K562 (cell line): ENCODE results near the gene LASP1NB.

Source experiments
- ATAC-seq: fragments of 200-7000 bp; cut with Tn5 transposase; 3 replicates; pipeline ENCODE4 v1.9.1; 2020; ENCODE audit warnings: moderate library complexity
- BruUV-seq: library from RNA; stranded (reverse); fragments of 400-500 nt; replicated peaks from 2 replicates; lab custom pipeline; 2021; lab: Mats Ljungman, UMichigan
- CTCF ChIA-PET: fragments of 300-600 bp; formaldehyde crosslinking; extraction: SDS; loops from one replicate; lab custom pipeline; 2021; ENCODE audit warnings: low intra/inter-chr PET ratio; lab: Yijun Ruan, JAX
- POLR2A ChIA-PET: fragments of 300-600, 350-650 bp; sonication (Branson Sonifier 250); formaldehyde crosslinking; extraction: SDS; loops from one replicate; lab custom pipeline; 2021; ENCODE audit warnings: antibody characterized with exemption, inconsistent platforms; lab: Yijun Ruan, JAX
- DNase-seq, 4 experiments: peaks; one replicate each; pipeline versions ENCODE4 v3.0.0 to v3.0.0-alpha.2; 2011 to 2018; ENCODE audit warnings: low spot score in 3 of 4, mixed read lengths in 3 of 4; ENCODE audit errors: extremely low read depth in 1 of 4
- FAIRE-seq: peaks from 2 replicates; lab custom pipeline; 2011; peaks lifted over from hg19 to GRCh38; lab: Jason Lieb, UNC
- H2AFZ ChIP-seq: 2 replicates; pipeline ENCODE4 v1.6.0; 2011; ENCODE audit warnings: low read depth, low read length, control low read depth, inconsistent platforms
- H3K27ac ChIP-seq: fragments of 200-600 bp; 3 replicates; pipeline ENCODE4 v1.8.0; 2011; ENCODE audit warnings: low read depth, mild to moderate bottlenecking, control low read depth, inconsistent platforms, low read length, moderate library complexity, mixed read lengths; ENCODE audit errors: extremely low read depth
- H3K27me3 ChIP-seq, 2 experiments: fragments of 300-600 bp in 1 of 2; 2 replicates in 1 of 2; 3 replicates in 1 of 2; pipeline versions ENCODE4 v1.6.0 to v1.8.0; 2011; ENCODE audit warnings: inconsistent platforms in 2 of 2, low read length in 2 of 2, mild to moderate bottlenecking in 1 of 2, mixed read lengths in 1 of 2, moderate library complexity in 1 of 2; ENCODE audit not compliant: control insufficient read depth in 2 of 2, insufficient read depth in 2 of 2
- H3K36me3 ChIP-seq: fragments of 300-600 bp; 3 replicates; pipeline ENCODE4 v1.8.0; 2011; ENCODE audit warnings: mild to moderate bottlenecking, low read length, inconsistent platforms; ENCODE audit not compliant: control insufficient read depth, insufficient read depth
- H3K4me1 ChIP-seq, 2 experiments: fragments of 200-600 bp in 1 of 2; replicated peaks in 1 of 2; 2 replicates in 1 of 2; 3 replicates in 1 of 2; pipeline versions ENCODE4 v1.5.1 to v1.8.0; 2011; ENCODE audit warnings: inconsistent platforms in 2 of 2, low read length in 2 of 2, mild to moderate bottlenecking in 1 of 2, mixed read lengths in 1 of 2, moderate library complexity in 1 of 2; ENCODE audit not compliant: control insufficient read depth in 2 of 2, insufficient read depth in 2 of 2
- H3K4me2 ChIP-seq: 2 replicates; pipeline ENCODE4 v1.6.1; 2011; ENCODE audit warnings: low read length, control low read depth, inconsistent platforms, mixed read lengths; ENCODE audit not compliant: insufficient read depth
- H3K4me3 ChIP-seq: fragments of 200-600 bp; sonication (generic), shearing (Covaris generic); 2 replicates; pipeline ENCODE4 v1.5.1; 2016; ENCODE audit warnings: control low read depth, inconsistent platforms
- H3K79me2 ChIP-seq: fragments of 200-600 bp; 3 replicates; pipeline ENCODE4 v1.8.0; 2011; ENCODE audit warnings: low read length, inconsistent platforms; ENCODE audit not compliant: control insufficient read depth, insufficient read depth
- H3K9ac ChIP-seq, 2 experiments: 2 replicates each; pipeline versions ENCODE4 v1.6.0 to v1.6.1; 2011; ENCODE audit warnings: low read depth in 2 of 2, low read length in 2 of 2, control low read depth in 1 of 2, inconsistent platforms in 1 of 2, mild to moderate bottlenecking in 1 of 2, mixed read lengths in 1 of 2; ENCODE audit not compliant: insufficient read depth in 1 of 2
- H3K9me1 ChIP-seq: one replicate; pipeline ENCODE4 v1.6.0; 2011; ENCODE audit warnings: inconsistent platforms, mild to moderate bottlenecking, low read length, moderate library complexity; ENCODE audit not compliant: control insufficient read depth, insufficient read depth
- H3K9me3 ChIP-seq: replicated peaks from 2 replicates; pipeline ENCODE4 v1.5.1; 2011; ENCODE audit warnings: low read depth, low read length, inconsistent platforms; ENCODE audit not compliant: control insufficient read depth, insufficient read depth
- H4K20me1 ChIP-seq: replicated peaks from 2 replicates; pipeline ENCODE4 v1.6.1; 2011; ENCODE audit warnings: low read length, inconsistent platforms, mixed read lengths; ENCODE audit not compliant: control insufficient read depth, insufficient read depth
- BRF1 ChIP-seq: IDR thresholded peaks from 3 replicates; pipeline ENCODE4 v1.6.1; 2011; ENCODE audit warnings: borderline replicate concordance, mild to moderate bottlenecking; ENCODE audit not compliant: insufficient read length; ENCODE audit errors: extremely low read depth
- DNMT1 ChIP-seq: fragments of 450-650 bp; IDR thresholded peaks from 2 replicates; pipeline ENCODE4 v1.6.1; 2016; ENCODE audit warnings: antibody characterized with exemption, mild to moderate bottlenecking
- FOSL1 ChIP-seq: fragments of 200-800 bp; sonication (Bioruptor generic); conservative IDR thresholded peaks from 2 replicates; pipeline ENCODE4 v1.6.1; 2016; ENCODE audit warnings: missing genetic modification characterization, missing compliant biosample characterization
- HNRNPK ChIP-seq: fragments of 200-400 bp; formaldehyde crosslinking; IDR thresholded peaks from one replicate; pipeline ENCODE4 v1.6.1; 2018; ENCODE audit warnings: mild to moderate bottlenecking, low read depth, low read length; ENCODE audit not compliant: poor library complexity, severe bottlenecking
- KAT2B ChIP-seq: IDR thresholded peaks from one replicate; pipeline ENCODE4 v1.6.1; 2012; ENCODE audit warnings: low read depth, mild to moderate bottlenecking, control low read depth, inconsistent platforms, low read length, moderate library complexity
- MBD2 ChIP-seq: sonication (generic); IDR thresholded peaks from 2 replicates; pipeline ENCODE4 v1.6.1; 2016; ENCODE audit warnings: low read depth, borderline replicate concordance
- NFE2L1 ChIP-seq: fragments of 450-650 bp; IDR thresholded peaks from 2 replicates; pipeline ENCODE4 v1.6.1; 2016; ENCODE audit warnings: missing genetic modification characterization, low read depth, mild to moderate bottlenecking, missing compliant biosample characterization, moderate library complexity, borderline replicate concordance
- PHTF2 ChIP-seq: fragments of 250-450 bp; sonication (Bioruptor Pico); IDR thresholded peaks from 2 replicates; pipeline ENCODE4 v1.5.0; 2021; ENCODE audit warnings: mild to moderate bottlenecking
- POLR2B ChIP-seq: fragments of 450-650 bp; IDR thresholded peaks from 2 replicates; pipeline ENCODE4 v1.6.1; 2018; ENCODE audit warnings: low read depth; ENCODE audit not compliant: partially characterized antibody
- RAD51 ChIP-seq: fragments of 450-650 bp; IDR thresholded peaks from 2 replicates; pipeline ENCODE4 v1.7.1; 2016; ENCODE audit warnings: low read depth, mild to moderate bottlenecking, borderline replicate concordance
- SLC30A9 ChIP-seq: fragments of 250-450 bp; sonication (Bioruptor Pico); IDR thresholded peaks from 2 replicates; pipeline ENCODE4 v1.8.0; 2022; ENCODE audit warnings: mild to moderate bottlenecking, moderate library complexity
- STAG1 ChIP-seq: sonication (generic); formaldehyde crosslinking; IDR thresholded peaks from 2 replicates; pipeline ENCODE4 v1.5.0; 2020; ENCODE audit warnings: missing genetic modification reagents, borderline replicate concordance
- WHSC1 ChIP-seq: IDR thresholded peaks from one replicate; pipeline ENCODE4 v1.6.1; 2012; ENCODE audit warnings: low read length, control low read depth, inconsistent platforms
- ZFX ChIP-seq: sonication (generic); formaldehyde crosslinking; IDR thresholded peaks from 2 replicates; pipeline ENCODE4 v1.8.0; 2022; ENCODE audit warnings: mild to moderate bottlenecking, missing genetic modification reagents, moderate library complexity
- ZNF449 ChIP-seq: fragments of 250-450 bp; sonication (Bioruptor Pico); IDR thresholded peaks from 2 replicates; pipeline ENCODE4 v1.8.0; 2022; ENCODE audit warnings: moderate library complexity, mild to moderate bottlenecking, inconsistent platforms
- WGBS: fragments of 100-300 bp; shearing (Covaris generic); methylation state at CpG from one replicate; pipeline ENCODE4 v1.1.6; 2016; ENCODE audit warnings: low coverage, mixed read lengths; ENCODE audit not compliant: insufficient coverage; ENCODE audit errors: missing lambda C conversion rate; 5-methylcytosine and 5-hydroxymethylcytosine counted together
- in situ Hi-C: fragments of 300-500 bp; cut with MboI; formaldehyde crosslinking; loops from 4 replicates; pipeline ENCODE4 v1.15.0; 2018; ENCODE audit warnings: inconsistent platforms, mixed read lengths
- intact Hi-C: fragments of 100-400 bp; cut with micrococcal nuclease; formaldehyde crosslinking; loops from 2 replicates; pipeline ENCODE4 v1.14.2; 2022
- TF ChIP-seq, protein P1 (sequence below): fragments of 250-450 bp; sonication (Bioruptor Pico); IDR thresholded peaks from 2 replicates; pipeline ENCODE4 v1.5.0; 2020; ENCODE audit warnings: mild to moderate bottlenecking, borderline replicate concordance

LASP1NB gene

DNA sequence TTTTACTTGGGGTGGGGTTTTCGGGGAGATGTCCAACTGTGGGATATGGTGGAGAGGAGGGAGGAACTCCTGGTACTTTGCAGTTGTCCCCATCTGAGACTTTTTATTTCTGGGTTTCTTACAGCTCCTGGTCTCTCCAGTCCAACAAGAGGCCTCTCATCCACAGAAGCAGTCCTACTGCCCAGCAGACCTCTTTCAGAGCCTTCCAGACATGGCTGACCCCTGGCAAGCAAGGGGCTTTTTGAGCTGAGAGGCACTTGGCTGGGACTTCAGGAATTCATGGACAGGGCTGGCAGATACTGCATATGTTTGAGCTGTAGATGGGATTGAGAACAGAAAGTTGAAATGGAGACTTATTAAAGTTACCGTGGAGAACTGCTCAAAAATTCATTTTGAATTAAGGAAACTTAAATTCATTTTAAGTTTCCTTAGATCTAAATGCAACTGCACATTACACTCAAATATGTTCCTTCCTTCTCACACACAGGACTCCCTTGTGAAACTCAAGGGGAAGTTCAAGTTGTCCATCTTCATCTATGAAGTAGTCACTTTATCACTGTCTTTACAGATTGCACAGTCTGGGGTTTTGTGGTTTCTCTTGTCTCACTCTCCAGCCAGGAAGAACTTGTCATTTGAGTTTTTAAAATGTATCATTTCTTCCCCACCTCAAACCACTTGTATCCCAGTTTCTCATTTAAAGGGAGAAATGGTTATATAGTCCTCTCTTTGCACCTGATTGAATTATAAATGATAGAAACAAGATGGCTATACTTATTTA, 1.1 kb downstream of the LASP1NB start:
- peak; percentile 69 for FAIRE-seq
- H3K27ac ChIP-seq: no peak overlapping the region
- TF ChIP-seq SLC30A9 (CRISPR knock-in tag): no peak
- TF ChIP-seq HNRNPK: no peak
- no peak for TF ChIP-seq MBD2
- no peak for TF ChIP-seq KAT2B
- TF ChIP-seq POLR2B: no peak
- TF ChIP-seq FOSL1 (tag): peak; percentile 68
- TF ChIP-seq ZNF449: no peak
- TF ChIP-seq NFE2L1 (tag): no peak
- TF ChIP-seq, protein P1, sequence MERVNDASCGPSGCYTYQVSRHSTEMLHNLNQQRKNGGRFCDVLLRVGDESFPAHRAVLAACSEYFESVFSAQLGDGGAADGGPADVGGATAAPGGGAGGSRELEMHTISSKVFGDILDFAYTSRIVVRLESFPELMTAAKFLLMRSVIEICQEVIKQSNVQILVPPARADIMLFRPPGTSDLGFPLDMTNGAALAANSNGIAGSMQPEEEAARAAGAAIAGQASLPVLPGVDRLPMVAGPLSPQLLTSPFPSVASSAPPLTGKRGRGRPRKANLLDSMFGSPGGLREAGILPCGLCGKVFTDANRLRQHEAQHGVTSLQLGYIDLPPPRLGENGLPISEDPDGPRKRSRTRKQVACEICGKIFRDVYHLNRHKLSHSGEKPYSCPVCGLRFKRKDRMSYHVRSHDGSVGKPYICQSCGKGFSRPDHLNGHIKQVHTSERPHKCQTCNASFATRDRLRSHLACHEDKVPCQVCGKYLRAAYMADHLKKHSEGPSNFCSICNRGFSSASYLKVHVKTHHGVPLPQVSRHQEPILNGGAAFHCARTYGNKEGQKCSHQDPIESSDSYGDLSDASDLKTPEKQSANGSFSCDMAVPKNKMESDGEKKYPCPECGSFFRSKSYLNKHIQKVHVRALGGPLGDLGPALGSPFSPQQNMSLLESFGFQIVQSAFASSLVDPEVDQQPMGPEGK (CRISPR knock-in tag): no peak
- TF ChIP-seq ZFX (CRISPR knock-in tag): no peak
- TF ChIP-seq WHSC1: no peak
- no peak for TF ChIP-seq PHTF2
- TF ChIP-seq DNMT1: no peak
- TF ChIP-seq STAG1: no peak
- no peak for TF ChIP-seq BRF1
- no peak for TF ChIP-seq RAD51

More for the DNA sequence above, 1.1 kb downstream of the LASP1NB start:
- H3K36me3 ChIP-seq: no peaks in the 10 kb centered on the region
- no peaks in the 10 kb centered on the region for H4K20me1 ChIP-seq
- intact Hi-C loops (loop anchor here (5.0 kb wide), 1 partner anchor 54 kb away; the partner anchor contains the start of gene LASP1), in situ Hi-C loops (no loop called here)
- H2AFZ ChIP-seq: no peak overlapping the region
- no peaks in the 10 kb centered on the region for H3K79me2 ChIP-seq
- ChIA-PET CTCF (no interaction called here), POLR2A (interaction anchor here (1.2 kb wide), 1 partner anchor 32 kb away, joined by 4 read pairs; no protein-coding TSS in a partner anchor)
- H3K4me2 ChIP-seq: no peak overlapping the region
- WGBS: 21% methylated on average over 2 of the region's 2 CpGs
- peaks cover 7 to 12% of the 10 kb centered on the region in 2 experiments; a peak in 3 of 5 replicates for H3K4me1 ChIP-seq
- no peaks in the 10 kb centered on the region for H3K27me3 ChIP-seq
- H3K9me1 ChIP-seq: no peaks in the 10 kb centered on the region
- H3K9me3 ChIP-seq: no peaks in the 10 kb centered on the region
- no peak overlapping the region for H3K9ac ChIP-seq
- H3K4me3 ChIP-seq: no peak overlapping the region
- BruUV-seq: no TSS peak
- DNase-seq: peak in 2 of 4 experiments; percentile 64 to 71
- ATAC-seq: peak; percentile 79
